HUES48 (cell line): ENCODE data around the gene NHERF1.

Experiments
- H3K27ac ChIP-seq: one replicate; pipeline ENCODE4 v1.7.0; 2013; ENCODE audit warnings: low read depth, low read length, inconsistent platforms
- H3K27me3 ChIP-seq: 2 replicates; pipeline ENCODE4 v1.6.1; 2013; ENCODE audit warnings: mild to moderate bottlenecking, low read length; ENCODE audit not compliant: control insufficient read depth, insufficient read depth
- H3K36me3 ChIP-seq: 2 replicates; pipeline ENCODE4 v1.6.1; 2013; ENCODE audit warnings: low read length; ENCODE audit not compliant: control insufficient read depth, insufficient read depth
- H3K4me1 ChIP-seq: 2 replicates; pipeline ENCODE4 v1.6.1; 2013; ENCODE audit warnings: mild to moderate bottlenecking, low read length; ENCODE audit not compliant: control insufficient read depth, insufficient read depth
- H3K4me3 ChIP-seq: 2 replicates; pipeline ENCODE4 v1.5.1; 2013; ENCODE audit warnings: mild to moderate bottlenecking, low read depth, low read length
- H3K9ac ChIP-seq: 2 replicates; pipeline ENCODE4 v1.6.1; 2013; ENCODE audit warnings: mild to moderate bottlenecking, low read depth, low read length, moderate library complexity
- H3K9me3 ChIP-seq: 2 replicates; pipeline ENCODE4 v1.6.1; 2013; ENCODE audit warnings: low read length; ENCODE audit not compliant: control insufficient read depth, insufficient read depth

Gene NHERF1

DNA sequence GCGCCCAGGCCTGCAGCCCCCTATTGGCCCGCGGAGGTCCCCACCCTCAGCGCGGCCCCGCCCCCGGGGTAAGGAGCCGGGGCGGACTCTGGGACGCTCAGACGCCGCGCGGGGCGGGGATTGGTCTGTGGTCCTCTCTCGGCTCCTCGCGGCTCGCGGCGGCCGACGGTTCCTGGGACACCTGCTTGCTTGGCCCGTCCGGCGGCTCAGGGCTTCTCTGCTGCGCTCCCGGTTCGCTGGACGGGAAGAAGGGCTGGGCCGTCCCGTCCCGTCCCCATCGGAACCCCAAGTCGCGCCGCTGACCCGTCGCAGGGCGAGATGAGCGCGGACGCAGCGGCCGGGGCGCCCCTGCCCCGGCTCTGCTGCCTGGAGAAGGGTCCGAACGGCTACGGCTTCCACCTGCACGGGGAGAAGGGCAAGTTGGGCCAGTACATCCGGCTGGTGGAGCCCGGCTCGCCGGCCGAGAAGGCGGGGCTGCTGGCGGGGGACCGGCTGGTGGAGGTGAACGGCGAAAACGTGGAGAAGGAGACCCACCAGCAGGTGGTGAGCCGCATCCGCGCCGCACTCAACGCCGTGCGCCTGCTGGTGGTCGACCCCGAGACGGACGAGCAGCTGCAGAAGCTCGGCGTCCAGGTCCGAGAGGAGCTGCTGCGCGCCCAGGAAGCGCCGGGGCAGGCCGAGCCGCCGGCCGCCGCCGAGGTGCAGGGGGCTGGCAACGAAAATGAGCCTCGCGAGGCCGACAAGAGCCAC, at the start of gene NHERF1:
TSS of gene NHERF1 (plus strand) at position 100 of the 750 bp plus-strand sequence. CDS start at position 319, 219 bp downstream.
- Histone ChIP-seq H3K27ac (no peak within 1 kb of the TSS), H3K4me1 (peaks cover 50% of the 10 kb centered on the region), H3K27me3 (no peaks in the 10 kb centered on the region), H3K36me3 (no peaks in the 10 kb centered on the region), H3K9me3 (no peaks in the 10 kb centered on the region), H3K9ac (peak within 1 kb of the TSS; percentile 77; the same call in 1 of the 2 replicates), H3K4me3 (peak within 1 kb of the TSS; percentile 92)

DNA sequence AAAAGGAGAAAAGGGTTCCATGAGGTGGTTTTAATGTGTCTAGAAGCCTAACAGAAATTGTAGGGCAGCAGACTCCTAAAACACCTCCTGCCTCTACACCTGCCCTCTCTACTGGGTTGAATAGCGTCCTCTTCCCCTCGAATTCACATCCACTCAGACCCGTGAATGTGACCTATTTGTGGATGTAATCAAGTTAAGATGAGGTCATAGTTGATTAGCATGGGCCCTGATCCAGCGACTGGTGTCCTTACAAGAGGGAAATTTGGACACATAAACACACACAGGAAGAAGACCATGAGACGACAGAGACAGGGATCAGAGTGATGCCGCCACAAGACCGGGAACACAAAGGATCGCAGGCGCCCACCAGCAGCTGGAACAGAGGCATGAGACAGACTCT, 49.2 kb upstream of the NHERF1 start:
- H3K9me3 ChIP-seq, result no peaks in the 10 kb centered on the region
- no peaks in the 10 kb centered on the region for H3K4me1 ChIP-seq
- H3K27me3 ChIP-seq, result no peaks in the 10 kb centered on the region
- no peak overlapping the region for H3K9ac ChIP-seq
- H3K36me3 ChIP-seq, result no peaks in the 10 kb centered on the region
- no peak overlapping the region for H3K4me3 ChIP-seq
- no peak overlapping the region for H3K27ac ChIP-seq

DNA sequence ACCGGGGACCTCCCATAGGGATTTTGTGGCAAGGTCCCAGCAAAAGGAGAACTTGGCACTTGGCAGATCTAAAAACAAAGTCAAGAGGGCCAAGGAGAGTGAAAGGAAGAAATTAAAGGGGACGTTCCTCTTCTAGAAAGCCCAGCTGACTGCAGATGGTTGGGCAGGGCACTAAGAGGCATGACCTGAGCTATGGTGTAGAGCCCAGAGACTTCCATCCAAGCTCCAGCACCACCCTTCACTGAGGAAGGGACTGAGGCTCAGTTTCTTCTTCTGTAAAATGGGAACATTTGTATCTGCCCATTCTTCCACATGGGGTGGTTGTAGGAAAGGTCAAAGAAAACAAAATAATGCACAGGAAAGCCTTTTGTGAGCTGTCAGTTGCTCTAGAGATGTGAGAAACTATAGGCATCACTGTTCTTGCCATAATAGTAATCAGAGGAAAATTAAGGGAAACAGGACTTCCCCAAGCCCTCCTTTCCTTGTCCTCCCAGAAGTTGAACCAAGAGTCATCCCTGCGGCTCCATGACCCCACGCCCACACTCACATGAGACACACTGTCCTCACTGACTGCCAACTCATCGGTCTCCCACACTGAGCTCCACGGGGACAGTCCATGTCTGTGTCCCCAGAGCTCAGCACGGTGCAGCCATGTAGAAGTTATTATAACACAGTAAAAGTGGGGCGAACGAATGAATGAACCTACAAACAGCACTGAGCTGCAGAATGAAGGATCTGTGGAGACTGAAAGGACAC, 46.1 kb upstream of the NHERF1 start:
- no peaks in the 10 kb centered on the region for H3K27me3 ChIP-seq
- H3K9ac ChIP-seq, result no peak overlapping the region
- no peak overlapping the region for H3K27ac ChIP-seq
- H3K4me3 ChIP-seq, result no peak overlapping the region
- H3K9me3 ChIP-seq, result no peaks in the 10 kb centered on the region
- no peaks in the 10 kb centered on the region for H3K36me3 ChIP-seq
- H3K4me1 ChIP-seq, result no peaks in the 10 kb centered on the region

DNA sequence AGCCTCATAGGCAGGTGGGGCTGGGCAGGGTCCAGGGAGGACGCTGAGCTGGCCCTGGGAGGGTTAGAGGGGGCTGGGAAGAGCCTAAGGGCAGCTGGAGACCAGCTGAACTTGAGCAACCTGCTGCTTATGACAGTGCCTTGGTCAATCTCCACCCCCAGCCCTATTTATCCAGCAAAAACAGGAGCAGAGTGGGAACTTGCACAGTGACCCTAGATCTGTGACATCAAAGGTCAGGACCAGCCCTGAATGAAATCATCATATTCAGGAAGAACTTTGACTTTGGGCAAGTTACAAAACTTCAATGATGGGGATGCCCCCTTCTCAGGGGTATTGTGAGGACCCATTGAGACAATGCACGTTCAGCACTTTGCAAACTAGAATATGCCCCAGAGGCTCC, 45.1 kb upstream of the NHERF1 start:
- Histone ChIP-seq H3K9me3 (no peaks in the 10 kb centered on the region), H3K36me3 (no peaks in the 10 kb centered on the region), H3K27me3 (no peaks in the 10 kb centered on the region), H3K27ac (no peak overlapping the region), H3K4me3 (no peak overlapping the region), H3K4me1 (no peaks in the 10 kb centered on the region), H3K9ac (no peak overlapping the region)

DNA sequence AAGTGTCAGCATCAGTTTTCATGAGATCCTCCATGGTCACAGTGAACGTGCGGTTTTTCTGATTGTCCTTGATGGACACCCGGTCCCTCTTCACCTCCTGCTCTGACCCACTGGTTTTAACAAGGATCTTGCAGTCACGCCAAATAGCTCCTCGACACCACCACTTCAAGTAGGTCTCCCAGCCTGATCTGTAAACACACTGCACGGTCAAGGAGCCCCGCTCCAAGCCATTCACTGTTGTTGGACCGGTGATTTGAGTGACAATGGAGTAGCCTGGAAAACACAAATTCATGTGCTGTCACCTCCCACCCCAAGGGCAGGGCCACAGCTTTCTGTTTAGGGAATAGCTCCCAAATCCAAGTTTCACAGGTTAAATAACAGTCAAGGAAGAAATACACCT, 43.9 kb upstream of the NHERF1 start:
- no peaks in the 10 kb centered on the region for H3K27me3 ChIP-seq
- H3K4me3 ChIP-seq, result no peak overlapping the region
- no peaks in the 10 kb centered on the region for H3K4me1 ChIP-seq
- no peaks in the 10 kb centered on the region for H3K9me3 ChIP-seq
- H3K9ac ChIP-seq, result no peak overlapping the region
- H3K27ac ChIP-seq, result no peak overlapping the region
- no peaks in the 10 kb centered on the region for H3K36me3 ChIP-seq

DNA sequence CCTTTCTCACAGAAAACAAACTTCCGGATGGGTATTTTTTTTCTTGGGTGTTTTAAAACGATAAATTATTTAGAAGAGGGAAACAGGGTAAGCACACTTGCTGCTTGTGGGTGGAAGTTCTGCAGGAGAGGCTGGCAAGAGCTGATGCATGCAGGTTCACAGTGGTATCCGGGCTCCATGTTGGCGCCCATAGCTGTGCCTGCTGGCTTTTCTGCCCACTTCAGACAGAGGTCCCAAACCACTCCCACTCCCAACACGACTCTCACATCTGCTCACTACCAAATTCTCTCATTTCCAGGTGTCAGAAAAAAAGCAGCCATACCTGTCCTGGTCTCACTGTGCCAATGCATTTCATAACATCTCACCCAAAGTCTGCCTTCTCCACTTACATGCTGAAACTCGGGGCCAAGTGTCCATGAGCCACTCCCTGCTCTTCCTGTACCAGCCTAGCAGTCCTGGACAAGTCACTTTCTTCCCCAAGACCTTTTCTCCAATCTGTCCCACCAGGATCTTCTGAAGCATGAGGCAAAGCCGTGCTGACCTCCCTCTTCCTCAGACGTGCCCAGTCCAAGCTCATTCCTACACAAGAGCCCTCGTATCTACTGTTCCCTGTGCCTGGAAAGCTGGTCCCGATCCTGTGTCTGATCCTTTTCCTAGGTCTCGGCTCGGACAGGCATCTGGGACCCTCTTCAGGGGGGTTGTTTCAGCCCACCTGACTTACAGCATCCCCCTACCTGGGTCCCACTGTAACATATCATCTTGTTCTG, 37.2 kb upstream of the NHERF1 start:
- H3K4me3 ChIP-seq, result no peak overlapping the region
- no peak overlapping the region for H3K27ac ChIP-seq
- no peak overlapping the region for H3K9ac ChIP-seq
- H3K9me3 ChIP-seq, result no peaks in the 10 kb centered on the region
- H3K4me1 ChIP-seq, result no peaks in the 10 kb centered on the region
- no peaks in the 10 kb centered on the region for H3K36me3 ChIP-seq
- H3K27me3 ChIP-seq, result no peaks in the 10 kb centered on the region

DNA sequence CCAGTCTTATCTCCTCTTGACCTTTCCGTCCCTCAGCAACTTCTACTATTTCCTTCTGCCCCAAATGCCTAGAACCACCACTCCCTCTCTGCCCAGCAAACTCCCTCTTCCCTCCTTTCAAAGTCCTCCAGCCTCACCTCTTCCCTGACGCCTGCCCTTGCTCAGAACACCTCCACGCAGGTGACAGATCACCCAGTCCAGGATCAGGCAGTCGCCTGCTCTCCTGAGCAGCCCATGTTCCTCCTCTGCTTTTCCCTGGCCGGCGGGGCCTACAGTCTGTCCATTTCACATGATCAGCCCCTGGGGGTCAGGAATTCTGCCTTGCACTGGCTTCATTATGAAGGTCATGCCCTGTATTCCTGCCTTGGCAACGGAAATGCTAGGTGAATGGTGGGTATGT, 36.1 kb upstream of the NHERF1 start:
- no peak overlapping the region for H3K4me3 ChIP-seq
- H3K9ac ChIP-seq, result no peak overlapping the region
- no peak overlapping the region for H3K27ac ChIP-seq
- H3K36me3 ChIP-seq, result no peaks in the 10 kb centered on the region
- H3K9me3 ChIP-seq, result no peaks in the 10 kb centered on the region
- no peaks in the 10 kb centered on the region for H3K4me1 ChIP-seq
- H3K27me3 ChIP-seq, result no peaks in the 10 kb centered on the region

DNA sequence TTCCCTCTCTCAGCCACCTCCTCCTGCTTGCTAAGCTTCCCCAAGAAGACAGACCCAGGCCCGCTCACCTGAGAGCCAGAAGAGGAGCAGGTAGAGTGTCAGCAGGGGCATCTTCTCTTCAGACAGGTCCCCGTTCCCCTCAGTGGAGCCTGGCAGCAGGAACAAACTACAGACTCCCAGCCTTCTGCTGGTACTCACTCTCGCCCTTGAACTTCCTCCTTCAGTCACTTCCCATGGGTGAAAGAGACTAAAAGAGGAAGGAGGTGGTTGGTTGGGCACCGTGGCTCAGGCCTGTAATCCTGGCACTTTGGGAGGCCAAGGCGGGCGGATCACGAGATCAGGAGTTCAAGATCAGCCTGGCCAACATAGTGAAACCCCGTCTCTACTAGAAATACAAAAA, 35.7 kb upstream of the NHERF1 start, which contains the start of gene CD300LF:
TSS of gene CD300LF (minus strand) at position 168 of the 400 bp plus-strand sequence. CDS start at position 111, 57 bp downstream.
- H3K9ac ChIP-seq, result no peak within 1 kb of the TSS
- H3K9me3 ChIP-seq, result no peaks in the 10 kb centered on the region
- H3K36me3 ChIP-seq, result no peaks in the 10 kb centered on the region
- no peak within 1 kb of the TSS for H3K4me3 ChIP-seq
- H3K27me3 ChIP-seq, result no peaks in the 10 kb centered on the region
- no peaks in the 10 kb centered on the region for H3K4me1 ChIP-seq
- no peak within 1 kb of the TSS for H3K27ac ChIP-seq

DNA sequence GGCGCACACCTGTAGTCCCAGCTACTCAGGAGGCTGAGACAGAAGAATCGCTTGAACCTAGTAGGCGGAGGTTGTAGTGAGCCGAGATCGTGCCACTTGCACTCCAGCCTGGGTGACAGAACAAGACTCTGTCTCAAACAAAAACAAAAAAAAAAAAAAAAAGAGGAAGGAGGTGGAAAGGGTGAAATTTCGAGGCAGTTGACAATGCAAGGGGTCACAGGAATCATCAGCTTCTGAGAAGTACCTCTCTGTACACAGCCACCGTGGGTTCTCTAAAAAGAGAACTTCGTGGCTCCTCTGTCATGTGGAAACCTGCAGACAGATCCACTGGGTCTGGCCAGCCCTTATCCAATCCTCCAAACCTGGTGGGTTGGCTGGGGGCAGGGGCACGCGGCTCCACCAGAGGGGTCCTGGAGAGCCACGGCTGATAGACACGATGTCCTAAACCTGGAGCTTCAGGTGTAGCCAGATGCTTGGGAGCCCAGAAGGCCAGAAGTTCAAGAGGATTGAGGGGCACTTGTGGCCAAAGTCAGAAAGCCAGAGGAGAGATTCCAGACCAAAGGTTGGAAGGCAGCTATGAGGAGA, 35.2 kb upstream of the NHERF1 start:
- H3K27ac ChIP-seq, result no peak overlapping the region
- H3K9ac ChIP-seq, result no peak overlapping the region
- H3K4me1 ChIP-seq, result no peaks in the 10 kb centered on the region
- no peaks in the 10 kb centered on the region for H3K9me3 ChIP-seq
- no peaks in the 10 kb centered on the region for H3K27me3 ChIP-seq
- no peaks in the 10 kb centered on the region for H3K36me3 ChIP-seq
- H3K4me3 ChIP-seq, result no peak overlapping the region

DNA sequence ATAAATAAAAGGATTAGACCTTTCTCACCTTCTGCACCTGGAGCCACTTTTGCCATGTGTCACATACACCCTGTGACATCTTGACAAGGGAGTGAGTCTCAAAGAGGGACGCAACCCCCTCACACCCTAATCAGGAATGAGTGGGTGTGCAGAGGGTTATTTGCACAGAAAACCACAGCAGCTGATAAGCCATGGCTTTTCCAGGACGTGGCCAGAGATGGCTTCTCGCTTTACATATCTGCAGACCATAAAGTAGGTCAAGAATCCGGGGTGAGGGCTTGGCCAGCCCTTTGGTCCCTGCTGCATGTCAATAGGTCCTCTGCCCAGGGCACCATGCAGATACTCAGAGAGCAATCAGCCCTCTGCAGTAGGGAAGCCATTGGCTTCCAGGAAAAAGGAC, 33.3 kb upstream of the NHERF1 start:
- H3K36me3 ChIP-seq, result no peaks in the 10 kb centered on the region
- H3K9me3 ChIP-seq, result no peaks in the 10 kb centered on the region
- no peaks in the 10 kb centered on the region for H3K4me1 ChIP-seq
- H3K9ac ChIP-seq, result no peak overlapping the region
- no peak overlapping the region for H3K4me3 ChIP-seq
- no peak overlapping the region for H3K27ac ChIP-seq
- no peaks in the 10 kb centered on the region for H3K27me3 ChIP-seq
